Activated naive CD4-positive, alpha-beta T cell treated with anti-CD3 and anti-CD28 coated beads, Interleukin-2, amount 50 U/mL, for 16 hours (primary cell): ENCODE data around the gene TMEM141.
"Not testable (repeated sequence)": the region's sequence is repeated elsewhere in the genome, so short reads cannot be mapped to it uniquely, and the experiment has no call there.

Experiments used
- DNase-seq: peaks from one replicate; pipeline ENCODE4 v3.0.0-alpha.2; 2020

TMEM141 gene

DNA sequence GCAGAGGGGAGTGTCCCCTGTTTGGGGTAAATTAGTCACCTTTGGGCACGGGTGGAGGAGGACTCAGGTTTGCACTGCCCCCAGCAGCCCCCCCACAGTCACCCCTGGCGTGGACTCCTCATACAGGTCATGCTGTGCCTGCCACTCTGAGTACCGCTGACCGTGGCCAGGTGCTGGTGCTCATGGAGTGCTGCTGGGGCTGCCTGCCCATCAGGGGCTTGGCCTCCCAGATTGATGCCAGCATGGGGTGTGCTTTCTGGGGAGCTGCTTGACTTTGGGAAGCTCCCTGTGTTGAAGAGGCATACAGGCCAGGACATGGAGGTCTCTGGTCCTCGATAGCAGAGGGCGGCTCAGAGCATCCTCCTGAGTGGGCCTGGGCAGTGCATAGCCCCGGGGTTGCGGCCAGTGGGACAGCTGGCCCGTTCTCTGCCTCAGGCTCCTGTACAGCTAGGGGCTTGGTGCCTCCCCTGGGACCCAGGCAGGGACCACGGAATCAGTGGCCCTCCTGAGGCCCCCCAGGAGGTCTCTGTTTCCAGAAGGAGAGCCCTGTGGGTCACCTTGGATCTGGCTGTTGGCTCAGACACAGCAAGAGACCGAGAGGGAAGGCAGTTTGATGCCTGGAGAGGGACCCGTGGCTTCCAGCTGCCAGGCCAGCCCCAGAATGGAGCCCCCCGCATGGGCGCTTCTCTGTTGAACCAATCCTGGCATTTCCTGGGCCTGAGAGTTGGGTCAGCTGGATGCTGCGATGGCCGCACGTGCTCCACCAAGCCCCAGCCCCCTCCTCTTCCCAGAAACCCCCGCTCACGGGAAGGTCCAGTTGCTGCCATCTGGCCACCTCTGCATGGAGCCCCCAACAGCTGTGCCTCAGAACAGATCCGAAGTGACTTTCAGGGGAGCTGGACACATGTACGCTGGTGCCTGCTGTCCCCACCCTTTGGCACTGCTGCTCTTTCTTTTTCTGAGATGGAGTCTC lies 45.1 kb downstream of the TMEM141 start:
- DNase-seq, result no peak

DNA sequence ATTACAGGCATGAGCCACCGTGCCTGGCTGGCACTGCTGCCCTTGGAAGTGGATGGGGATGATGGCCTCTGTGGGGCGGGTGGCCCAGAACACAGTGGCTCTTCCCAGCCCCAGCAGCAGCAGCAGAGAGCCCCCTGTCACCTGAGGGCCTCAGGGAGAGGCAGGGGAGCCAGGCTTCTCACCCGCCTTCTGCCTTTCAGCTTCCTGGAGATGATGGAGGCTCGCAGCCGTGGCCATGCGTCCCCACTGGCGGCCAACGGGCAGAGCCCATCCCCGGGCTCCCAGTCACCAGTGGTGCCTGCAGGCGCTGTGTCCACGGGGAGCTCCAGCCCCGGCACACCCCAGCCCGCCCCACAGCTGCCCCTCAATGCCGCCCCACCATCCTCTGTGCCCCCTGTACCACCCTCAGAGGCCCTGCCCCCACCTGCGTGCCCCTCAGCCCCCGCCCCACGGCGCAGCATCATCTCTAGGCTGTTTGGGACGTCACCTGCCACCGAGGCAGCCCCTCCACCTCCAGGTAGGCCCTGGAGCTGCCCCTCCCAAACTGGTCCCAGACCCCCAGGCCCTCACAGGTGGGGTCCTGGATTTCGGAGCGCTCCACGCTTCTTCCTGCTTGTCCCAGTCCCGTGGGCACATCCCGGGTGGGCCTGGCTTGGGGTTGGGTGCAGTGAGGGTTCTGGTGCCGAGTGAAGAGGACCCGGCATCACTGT lies 46.2 kb downstream of the TMEM141 start:
- no peak for DNase-seq

DNA sequence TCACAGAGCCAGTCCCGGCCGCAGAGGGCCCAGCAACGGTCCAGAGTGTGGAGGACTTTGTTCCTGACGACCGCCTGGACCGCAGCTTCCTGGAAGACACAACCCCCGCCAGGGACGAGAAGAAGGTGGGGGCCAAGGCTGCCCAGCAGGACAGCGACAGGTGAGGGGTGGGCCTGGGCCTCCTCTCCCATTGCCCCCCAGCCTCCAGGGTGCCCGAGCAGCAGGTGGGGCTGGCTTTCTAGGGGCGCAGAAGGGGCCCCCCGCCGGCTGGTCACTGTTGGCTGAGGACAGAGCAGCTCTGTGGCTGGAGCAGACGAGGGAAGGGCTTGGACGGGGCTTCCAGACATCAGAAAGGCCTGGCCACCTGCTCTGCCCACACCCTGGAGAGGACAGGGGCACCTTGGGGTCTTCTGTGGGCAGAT lies 46.7 kb downstream of the TMEM141 start:
- not testable (repeated sequence) for DNase-seq

DNA sequence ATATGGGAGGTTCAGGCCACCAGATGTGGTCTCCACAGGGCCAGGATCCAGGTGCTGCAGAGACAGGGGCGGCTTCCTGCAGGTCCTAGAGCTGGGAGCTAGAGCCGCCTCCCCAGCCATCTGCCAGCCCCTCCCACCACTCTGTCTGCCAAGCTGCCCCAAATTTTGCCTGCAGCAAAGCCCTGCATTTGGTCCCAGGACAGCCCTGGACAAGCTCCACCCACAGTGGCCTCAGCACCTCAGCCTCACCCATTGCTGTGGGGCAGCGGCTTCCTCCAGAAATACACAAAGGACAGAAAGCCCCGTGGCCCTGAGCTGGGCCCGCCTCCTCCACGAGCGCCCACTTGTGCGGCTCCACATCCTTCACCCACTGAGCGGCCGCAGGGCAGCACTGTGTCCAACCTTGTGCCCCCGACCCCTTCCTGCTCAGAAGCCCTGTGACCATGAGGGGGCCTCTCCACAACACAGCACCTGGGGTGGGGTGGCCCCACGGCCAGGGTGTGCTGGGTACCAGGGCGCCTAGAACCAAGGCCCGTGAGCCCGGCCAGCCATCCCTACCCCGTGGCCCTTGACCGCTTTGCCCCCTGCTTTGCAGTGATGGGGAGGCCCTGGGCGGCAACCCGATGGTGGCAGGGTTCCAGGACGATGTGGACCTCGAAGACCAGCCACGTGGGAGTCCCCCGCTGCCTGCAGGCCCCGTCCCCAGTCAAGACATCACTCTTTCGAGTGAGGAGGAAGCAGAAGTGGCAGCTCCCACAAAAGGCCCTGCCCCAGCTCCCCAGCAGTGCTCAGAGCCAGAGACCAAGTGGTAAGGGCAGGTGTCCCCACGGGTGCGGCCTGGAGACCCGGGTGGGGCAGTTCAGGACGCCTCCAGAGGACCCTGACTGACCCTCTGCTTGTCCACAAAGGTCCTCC lies 47.4 kb downstream of the TMEM141 start:
- no peak for DNase-seq

DNA sequence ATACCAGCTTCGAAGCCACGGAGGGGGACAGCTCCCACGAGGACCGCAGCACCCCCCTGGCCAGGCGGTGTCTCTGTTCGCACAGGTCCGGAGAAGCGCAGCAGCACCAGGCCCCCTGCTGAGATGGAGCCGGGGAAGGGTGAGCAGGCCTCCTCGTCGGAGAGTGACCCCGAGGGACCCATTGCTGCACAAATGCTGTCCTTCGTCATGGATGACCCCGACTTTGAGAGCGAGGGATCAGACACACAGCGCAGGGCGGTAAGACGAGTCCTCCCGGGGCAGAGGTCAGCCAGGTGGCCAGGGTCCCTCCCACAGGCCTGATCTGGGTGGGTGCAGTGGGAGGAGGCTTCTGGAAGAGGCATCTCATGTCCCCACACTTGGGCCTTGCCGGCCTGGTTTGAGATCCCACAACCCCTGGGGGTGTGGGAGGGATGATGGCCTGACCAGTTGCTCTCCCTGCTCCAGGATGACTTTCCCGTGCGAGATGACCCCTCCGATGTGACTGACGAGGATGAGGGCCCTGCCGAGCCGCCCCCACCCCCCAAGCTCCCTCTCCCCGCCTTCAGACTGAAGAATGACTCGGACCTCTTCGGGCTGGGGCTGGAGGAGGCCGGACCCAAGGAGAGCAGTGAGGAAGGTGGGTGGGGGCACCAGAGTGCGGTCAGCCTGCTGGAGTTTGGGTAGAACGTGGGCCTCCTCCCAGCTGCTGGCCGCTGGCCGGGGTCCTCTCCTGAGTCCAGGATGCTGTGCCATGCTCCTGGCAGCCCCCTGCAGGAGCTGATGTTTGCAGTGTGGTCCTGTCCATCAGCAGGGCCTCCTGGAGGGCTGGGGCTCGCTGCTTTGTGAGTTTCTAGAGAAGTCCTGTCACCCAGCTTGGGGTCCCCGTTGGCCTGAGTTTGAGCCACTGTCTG lies 48.3 kb downstream of the TMEM141 start:
- no peak for DNase-seq

DNA sequence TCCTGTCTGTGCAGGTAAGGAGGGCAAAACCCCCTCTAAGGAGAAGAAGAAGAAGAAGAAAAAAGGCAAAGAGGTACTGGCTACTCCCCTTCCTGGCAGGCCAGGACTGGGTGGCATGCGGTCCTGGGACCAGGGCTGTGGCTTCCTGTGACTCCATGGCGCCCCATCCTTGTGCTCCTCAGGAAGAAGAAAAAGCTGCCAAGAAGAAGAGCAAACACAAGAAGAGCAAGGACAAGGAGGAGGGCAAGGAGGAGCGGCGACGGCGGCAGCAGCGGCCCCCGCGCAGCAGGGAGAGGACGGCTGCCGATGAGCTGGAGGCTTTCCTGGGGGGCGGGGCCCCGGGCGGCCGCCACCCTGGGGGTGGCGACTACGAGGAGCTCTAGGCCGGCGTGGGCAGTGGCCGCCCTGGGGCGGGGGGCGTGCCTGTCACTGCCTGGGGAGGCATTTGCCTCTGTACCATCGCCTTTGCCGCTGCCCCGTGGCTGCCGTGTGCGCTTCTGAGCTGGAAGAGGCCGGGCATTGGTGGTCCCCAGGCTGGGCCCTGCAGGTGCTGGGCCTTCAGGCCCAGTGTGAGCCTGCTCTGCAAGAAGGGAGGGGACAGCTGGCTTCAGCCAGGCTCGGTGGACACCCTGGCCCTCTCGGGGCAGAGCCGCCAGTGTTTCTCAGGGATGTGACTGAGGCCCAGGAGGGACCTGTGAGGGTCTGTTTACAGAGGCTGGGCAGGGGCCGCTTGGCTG lies 49.2 kb downstream of the TMEM141 start:
- DNase-seq, result no peak

DNA sequence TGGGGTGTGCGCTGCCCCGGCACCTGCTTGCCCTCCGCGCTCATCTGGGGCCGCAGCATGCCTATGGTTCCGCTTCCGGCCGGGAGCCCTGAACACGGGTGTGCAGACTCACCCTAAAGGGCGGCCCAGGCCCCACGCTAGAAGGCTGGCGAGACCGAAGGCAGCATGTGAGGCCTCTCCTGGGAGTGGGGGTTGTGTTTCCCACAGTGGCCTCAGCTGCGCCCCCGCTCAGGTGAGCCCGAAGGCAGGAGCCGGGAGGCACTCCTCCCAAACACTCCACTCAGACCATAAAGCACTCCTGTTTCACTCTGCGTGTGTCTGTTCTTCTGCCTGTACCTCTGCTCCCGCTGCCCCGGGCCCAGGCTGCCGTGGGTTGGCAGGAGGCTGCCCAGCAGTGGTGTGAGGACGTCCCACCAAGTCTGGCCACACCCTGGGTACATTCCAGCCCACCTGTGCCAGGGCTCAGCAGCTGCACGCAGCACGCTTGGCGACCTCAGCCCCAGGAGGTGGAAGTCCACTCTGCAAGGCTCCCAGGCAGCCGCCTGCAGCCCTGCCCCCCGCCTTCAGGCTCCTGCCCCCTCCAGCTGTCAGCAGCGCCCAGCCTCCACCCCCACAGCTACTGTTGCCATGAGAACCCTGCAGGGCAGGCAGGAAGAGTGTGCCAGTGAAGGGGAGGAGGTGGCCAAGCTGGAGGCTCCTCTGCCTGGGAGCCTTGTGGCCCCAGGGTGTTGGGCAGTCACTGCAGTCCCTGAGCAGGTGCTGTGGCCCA lies 49.9 kb downstream of the TMEM141 start:
- no peak for DNase-seq

DNA sequence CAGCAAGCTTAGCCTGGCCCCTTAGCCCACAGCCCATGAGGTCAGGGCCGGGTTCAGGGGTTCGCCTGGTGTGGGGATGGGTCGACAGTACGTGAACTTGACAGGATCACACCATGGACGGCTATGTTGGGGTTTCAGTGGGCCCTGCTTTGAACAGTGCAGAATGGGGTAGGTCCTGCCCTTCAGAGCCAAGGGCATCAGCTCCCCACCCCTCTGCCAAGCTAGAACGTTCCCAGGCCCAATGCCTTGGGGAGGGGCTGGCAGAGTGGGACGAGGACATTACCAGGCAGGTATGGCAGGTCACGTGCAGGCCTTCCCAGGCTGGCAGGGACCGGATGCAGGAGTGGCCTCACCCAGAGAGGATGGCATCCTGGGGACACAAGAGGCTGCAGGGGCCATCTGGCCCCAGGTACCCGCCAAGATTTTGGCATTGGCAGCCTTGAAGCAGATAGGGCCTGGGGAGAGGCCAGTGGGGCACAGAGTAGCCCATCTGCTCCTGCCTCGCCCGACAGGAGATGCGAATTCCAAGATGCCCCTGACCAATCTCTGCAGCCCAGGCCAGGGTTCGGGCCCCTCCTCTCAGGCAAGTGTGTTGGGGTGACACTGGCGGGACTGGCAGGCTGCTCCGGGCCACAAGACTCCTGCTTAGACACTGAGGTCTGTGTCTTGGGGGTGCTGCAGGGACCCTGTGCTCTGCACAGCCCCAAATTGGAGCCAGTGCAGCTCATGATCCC lies 50.7 kb downstream of the TMEM141 start:
- DNase-seq, result not testable (repeated sequence)

DNA sequence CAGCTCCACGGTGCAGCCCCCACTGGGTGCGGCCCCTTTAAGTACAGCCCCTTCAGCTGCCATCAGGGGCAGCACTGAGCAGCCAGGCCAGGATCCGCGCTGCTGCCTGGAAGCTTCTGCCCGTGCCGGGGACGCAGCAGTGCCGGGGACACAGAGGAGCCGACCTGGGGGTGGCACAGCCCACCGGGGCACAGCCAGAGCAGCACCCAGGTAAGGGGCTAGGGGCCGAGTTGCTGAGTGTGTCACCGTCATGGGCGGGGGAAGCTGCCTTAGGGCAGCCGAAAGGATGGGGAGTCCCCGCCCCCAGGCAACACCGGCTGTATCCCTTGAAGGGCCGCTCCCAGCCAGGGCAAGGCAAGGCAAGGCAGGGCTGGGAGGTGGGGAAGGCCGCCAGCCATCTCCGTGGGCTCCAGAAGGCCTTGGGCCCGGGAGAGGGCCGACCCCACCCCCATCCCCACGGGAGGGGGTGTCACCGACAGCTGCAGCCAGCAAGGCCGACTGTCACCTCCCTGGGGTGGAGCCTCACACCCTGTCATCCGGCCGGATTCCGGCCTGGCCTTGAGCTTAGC lies 51.3 kb downstream of the TMEM141 start, which contains the start of gene AJM1:
Gene AJM1, plus strand, starts transcription at position 99 of the 569 bp plus-strand sequence. CDS start 1,937 bp downstream, outside the sequence.
- peak; percentile 83 for DNase-seq
